HepG2 (cell line): ENCODE measurements around the gene FANK1. TPM values are rescaled to one million over a fixed set of nuclear protein-coding genes. Genes with fewer than 3 reads are reported as not detected.

Experiments
- ATAC-seq: fragments of 200-7000 bp; cut with Tn5 transposase; 3 replicates; pipeline ENCODE4 v1.9.1; 2020; ENCODE audit warnings: mild to moderate bottlenecking, moderate library complexity
- BruUV-seq: library from RNA; stranded (reverse); fragments of 400-500 nt; replicated peaks from 2 replicates; lab custom pipeline; 2021; lab: Mats Ljungman, UMichigan
- CTCF ChIA-PET: fragments of 300-600 bp; formaldehyde crosslinking; extraction: SDS; loops from one replicate; lab custom pipeline; 2021; ENCODE audit warnings: low total read pairs, inconsistent platforms, low intra/inter-chr PET ratio; lab: Yijun Ruan, JAX
- POLR2A ChIA-PET: fragments of 350-600 bp; sonication (Branson Sonifier 250); formaldehyde crosslinking; loops from one replicate; lab custom pipeline; 2020; ENCODE audit warnings: antibody characterized with exemption, inconsistent platforms; lab: Yijun Ruan, JAX
- DNase-seq: peaks from one replicate; pipeline ENCODE4 v3.0.0-alpha.2; 2015; ENCODE audit warnings: low spot score
- FAIRE-seq: peaks from 3 replicates; lab custom pipeline; 2011; peaks lifted over from hg19 to GRCh38; lab: Jason Lieb, UNC
- H2AFZ ChIP-seq: one replicate; pipeline ENCODE4 v1.6.1; 2011; ENCODE audit warnings: low read length, inconsistent platforms
- H3K27ac ChIP-seq: fragments of 300-600 bp; 3 replicates; pipeline ENCODE4 v1.8.0; 2011; ENCODE audit warnings: mixed run types, mild to moderate bottlenecking, mixed read lengths, low read length, inconsistent platforms; ENCODE audit not compliant: insufficient read depth; ENCODE audit errors: extremely low read length
- H3K27me3 ChIP-seq, 2 experiments: fragments of 200-600 bp in 1 of 2; 2 replicates in 1 of 2; 3 replicates in 1 of 2; pipeline versions ENCODE4 v1.6.0 to v1.8.0; 2011; ENCODE audit warnings: low read length in 2 of 2, mild to moderate bottlenecking in 2 of 2, moderate library complexity in 2 of 2, inconsistent platforms in 1 of 2; ENCODE audit not compliant: insufficient read depth in 2 of 2, control insufficient read depth in 1 of 2
- H3K36me3 ChIP-seq, 2 experiments: fragments of 200-600 bp in 1 of 2; replicated peaks in 1 of 2; 2 replicates in 1 of 2; 3 replicates in 1 of 2; pipeline versions ENCODE4 v1.5.1 to v1.8.0; 2011; ENCODE audit warnings: low read length in 2 of 2, inconsistent platforms in 1 of 2; ENCODE audit not compliant: insufficient read depth in 2 of 2, control insufficient read depth in 1 of 2
- H3K4me1 ChIP-seq: 2 replicates; pipeline ENCODE4 v1.5.1; 2012; ENCODE audit warnings: low read length, inconsistent platforms; ENCODE audit not compliant: insufficient read depth
- H3K4me2 ChIP-seq: 2 replicates; pipeline ENCODE4 v1.6.0; 2011; ENCODE audit warnings: low read depth, low read length, inconsistent platforms
- H3K4me3 ChIP-seq, 3 experiments: fragments of 200-600 bp in 1 of 3; sonication (generic), shearing (Covaris generic) in 1 of 3; replicated peaks in 1 of 3; 2 replicates each; pipeline ENCODE4 v1.5.1; 2011 to 2016; ENCODE audit warnings: low read length in 3 of 3, inconsistent platforms in 2 of 3, low read depth in 2 of 3, mild to moderate bottlenecking in 2 of 3, control low read depth in 1 of 3, mixed read lengths in 1 of 3; ENCODE audit not compliant: insufficient read depth in 1 of 3
- H3K79me2 ChIP-seq: one replicate; pipeline ENCODE4 v1.6.1; 2011; ENCODE audit warnings: low read length, inconsistent platforms; ENCODE audit not compliant: insufficient read depth
- H3K9ac ChIP-seq: 2 replicates; pipeline ENCODE4 v1.6.0; 2011; ENCODE audit warnings: mild to moderate bottlenecking, low read depth, low read length, inconsistent platforms; ENCODE audit not compliant: insufficient read depth
- H3K9me3 ChIP-seq: 2 replicates; pipeline ENCODE4 v1.5.1; 2012; ENCODE audit warnings: mild to moderate bottlenecking, low read length
- H4K20me1 ChIP-seq: 2 replicates; pipeline ENCODE4 v1.6.0; 2011; ENCODE audit warnings: inconsistent platforms, mild to moderate bottlenecking, low read length, moderate library complexity; ENCODE audit not compliant: insufficient read depth
- AHDC1 ChIP-seq: sonication (generic); formaldehyde crosslinking; IDR thresholded peaks from 2 replicates; pipeline ENCODE4 v1.5.1; 2020; ENCODE audit warnings: mild to moderate bottlenecking, missing genetic modification reagents, borderline replicate concordance
- FOXP1 ChIP-seq, 2 experiments: fragments of 450-650 bp in 1 of 2; IDR thresholded peaks; 2 replicates each; pipeline ENCODE4 v1.6.1; 2017 to 2018; ENCODE audit warnings: antibody characterized with exemption in 1 of 2
- FOXP4 ChIP-seq: sonication (generic); formaldehyde crosslinking; IDR thresholded peaks from 2 replicates; pipeline ENCODE4 v1.4.0; 2020; ENCODE audit warnings: missing genetic modification reagents
- LBX2 ChIP-seq: sonication (generic); formaldehyde crosslinking; IDR thresholded peaks from 2 replicates; pipeline ENCODE4 v1.5.0; 2020; ENCODE audit warnings: missing genetic modification reagents, mild to moderate bottlenecking, borderline replicate concordance
- SOX13 ChIP-seq, 3 experiments: fragments of 450-650 bp in 1 of 3; sonication (generic) in 1 of 3; formaldehyde crosslinking in 1 of 3; IDR thresholded peaks in 2 of 3; conservative IDR thresholded peaks in 1 of 3; 2 replicates each; pipeline versions ENCODE4 v1.5.0 to v1.6.1; 2016 to 2020; ENCODE audit warnings: antibody characterized with exemption in 1 of 3, mild to moderate bottlenecking in 1 of 3, missing compliant biosample characterization in 1 of 3, missing genetic modification reagents in 1 of 3, moderate library complexity in 1 of 3
- SOX5 ChIP-seq: IDR thresholded peaks from 2 replicates; pipeline ENCODE4 v1.6.1; 2016; ENCODE audit warnings: borderline replicate concordance
- SOX6 ChIP-seq, 2 experiments: fragments of 450-650 bp in 1 of 2; sonication (generic) in 1 of 2; formaldehyde crosslinking in 1 of 2; IDR thresholded peaks; 2 replicates each; pipeline versions ENCODE4 v1.4.0 to v1.6.1; 2017 to 2020; ENCODE audit warnings: antibody characterized with exemption in 1 of 2, mild to moderate bottlenecking in 1 of 2, missing genetic modification reagents in 1 of 2
- ZNF225 ChIP-seq: sonication (generic); formaldehyde crosslinking; IDR thresholded peaks from 2 replicates; pipeline ENCODE4 v1.4.0; 2020; ENCODE audit warnings: mild to moderate bottlenecking, missing genetic modification reagents
- WGBS: methylation state at CpG from one replicate; pipeline ENCODE4 v1.1.6; 2017; ENCODE audit warnings: low lambda C conversion rate; 5-methylcytosine and 5-hydroxymethylcytosine counted together
- in situ Hi-C: cut with HindIII; loops from 2 replicates; pipeline ENCODE4 v1.10.0; 2017; ENCODE audit warnings: low pct_unique_long_range_greater_than_20kb; ENCODE audit not compliant: extremely low pct_ligation_motif_present
- intact Hi-C: fragments of 100-400 bp; cut with micrococcal nuclease; formaldehyde crosslinking; loops from one replicate; pipeline ENCODE4 v1.10.0; 2022; ENCODE audit not compliant: unreplicated experiment
- polyA plus RNA-seq, 8 experiments: library from polyadenylated mRNA; depleted of rRNA in 3 of 8; stranded (reverse) in 7 of 8; unstranded in 1 of 8; fragments of >200 nt; fragmentation: Illumina TruSeq in 4 of 8; extraction: Trizol in 4 of 8; gene quantifications; 2 replicates each; pipeline versions ENCODE4 v1.2.1 to v1.2.3, GENCODE V29; 2011 to 2016; ENCODE audit warnings: low read depth in 4 of 8, missing spikeins in 1 of 8, mixed read lengths in 1 of 8; ENCODE audit not compliant: insufficient read depth in 1 of 8
- total RNA-seq, 5 experiments: library from RNA; depleted of rRNA; stranded (reverse); fragments of >200 nt; fragmentation: Illumina TruSeq; extraction: Trizol; gene quantifications; 2 replicates each; pipeline ENCODE4 v1.2.3, GENCODE V29; 2016; ENCODE audit warnings: low read depth in 1 of 5

Gene FANK1
- total and polyA plus RNA-seq, 2 of the 13 experiments (the other 11 are each of a cell fraction or from before 2014, with no cell fraction given) = 0.22 TPM; not detected in 1

GRCh38 chr10:125961743-125962142, 65.4 kb downstream of the FANK1 start:
- WGBS = 0% methylated on average over 1 of the region's 1 CpG
- Histone ChIP-seq H3K36me3 (no peaks in the 10 kb centered on the region), H4K20me1 (no peaks in the 10 kb centered on the region), H3K4me1 (no peaks in the 10 kb centered on the region), H3K27ac (no peak overlapping the region), H3K79me2 (no peaks in the 10 kb centered on the region), H2AFZ (no peak overlapping the region), H3K27me3 (peaks cover 0 to 12% of the 10 kb centered on the region in 2 experiments; a peak in 1 of 5 replicates), H3K9me3 (no peaks in the 10 kb centered on the region), H3K4me3 (no peak overlapping the region), H3K9ac (no peak overlapping the region), H3K4me2 (no peak overlapping the region)
- no TSS peak for BruUV-seq
- FAIRE-seq (no peak), ATAC-seq (no peak), DNase-seq (no peak)
- in situ Hi-C loops (no loop called here), intact Hi-C loops (no loop called here)
- CTCF ChIA-PET = no interaction called here
- no peak for TF ChIP-seq ZNF225
- TF ChIP-seq SOX6 (IDR thresholded peaks at IDR 0.05) = no peak
- TF ChIP-seq SOX6 (CRISPR knock-in tag; IDR thresholded peaks at IDR 0.05) = peak; percentile 35; the same call in 1 of the 2 replicates
- no peak for TF ChIP-seq LBX2 (CRISPR knock-in tag)
- TF ChIP-seq SOX5 (CRISPR knock-in tag) = peak; percentile 27; the same call in 1 of the 2 replicates
- TF ChIP-seq AHDC1 (CRISPR knock-in tag) = no peak
- TF ChIP-seq FOXP4 (CRISPR knock-in tag) = 0 out of 2 replicates have a peak, but pooled peaks have one; percentile 14
- TF ChIP-seq FOXP1 (IDR thresholded peaks at IDR 0.05) = no peak
- peak; percentile 29; the same call in 1 of the 2 replicates for TF ChIP-seq FOXP1 (CRISPR knock-in tag; IDR thresholded peaks at IDR 0.05)
- TF ChIP-seq SOX13 (IDR thresholded peaks at IDR 0.05) = no peak
- peak in 1 of 2 experiments; percentile 58; a peak in 2 of 4 replicates for TF ChIP-seq SOX13 (CRISPR knock-in tag; conservative IDR thresholded peaks at IDR 0.05 in 1 of 2, IDR thresholded peaks at IDR 0.05 in 1 of 2)
- POLR2A ChIA-PET = no interaction called here
